ENCODE data around the gene C2CD2L.

Gene C2CD2L

GRCh38 chr11:119091178-119091577, 16.0 kb upstream of the C2CD2L start:
- Histone ChIP-seq H3K4me3 (ENCODE audit: low read length, poor library complexity, severe bottlenecking) (peak overlapping the region; percentile 82), H3F3A (ENCODE audit: low read depth) (peaks cover 26% of the 10 kb centered on the region), H3K4me2 (ENCODE audit: low read depth, low read length, poor library complexity, severe bottlenecking) (peak overlapping the region; percentile 95), H3K4me1 (ENCODE audit: insufficient read depth, low read length, poor library complexity, severe bottlenecking) (peaks cover 64% of the 10 kb centered on the region), H3K27me3 (ENCODE audit: insufficient read depth, low read length, poor library complexity, severe bottlenecking) (peaks cover 15% of the 10 kb centered on the region), H3K36me3 (ENCODE audit: insufficient read depth, low read length) (peaks cover 22% of the 10 kb centered on the region), H3K9ac (ENCODE audit: low read depth, low read length, poor library complexity, severe bottlenecking) (peak overlapping the region; percentile 100), H2AFZ (ENCODE audit: low read length) (no peak overlapping the region), H4K20me1 (ENCODE audit: insufficient read depth, low read length, poor library complexity, severe bottlenecking) (peaks cover 35% of the 10 kb centered on the region), H3K9me3 (ENCODE audit: insufficient read depth, low read depth, low read length) (no peaks in the 10 kb centered on the region), H3K79me2 (ENCODE audit: insufficient read depth, low read length) (peaks cover 81% of the 10 kb centered on the region), H3K9me2 (replicated peaks; ENCODE audit: low read depth, low read length) (no peaks in the 10 kb centered on the region)
- no peak for TF ChIP-seq EZH2phosphoT487 (IDR thresholded peaks at IDR 0.05; ENCODE audit: borderline replicate concordance)
- no peak for TF ChIP-seq CTCF (conservative IDR thresholded peaks at IDR 0.05; ENCODE audit: low read length)

GRCh38 chr11:119091966-119092879, 14.9 kb upstream of the C2CD2L start:
- peaks cover 83% of the 10 kb centered on the region for H3K79me2 ChIP-seq (ENCODE audit: insufficient read depth, low read length)
- H3K9ac ChIP-seq (ENCODE audit: low read depth, low read length, poor library complexity, severe bottlenecking), result peak overlapping the region; percentile 100

More at GRCh38 chr11:119091966-119092879, 14.9 kb upstream of the C2CD2L start:
- H3K4me3 ChIP-seq (ENCODE audit: low read length, poor library complexity, severe bottlenecking), result peak overlapping the region; percentile 82
- peaks cover 15% of the 10 kb centered on the region for H3K27me3 ChIP-seq (ENCODE audit: insufficient read depth, low read length, poor library complexity, severe bottlenecking)
- peaks cover 29% of the 10 kb centered on the region for H3K36me3 ChIP-seq (ENCODE audit: insufficient read depth, low read length)
- H3K9me2 ChIP-seq (replicated peaks; ENCODE audit: low read depth, low read length), result no peaks in the 10 kb centered on the region
- no peak overlapping the region for H2AFZ ChIP-seq (ENCODE audit: low read length)
- no peaks in the 10 kb centered on the region for H3K9me3 ChIP-seq (ENCODE audit: insufficient read depth, low read depth, low read length)
- H4K20me1 ChIP-seq (ENCODE audit: insufficient read depth, low read length, poor library complexity, severe bottlenecking), result peaks cover 35% of the 10 kb centered on the region
- H3K4me1 ChIP-seq (ENCODE audit: insufficient read depth, low read length, poor library complexity, severe bottlenecking), result peaks cover 57% of the 10 kb centered on the region
- TF ChIP-seq CTCF (conservative IDR thresholded peaks at IDR 0.05; ENCODE audit: low read length) (no peak), EZH2phosphoT487 (IDR thresholded peaks at IDR 0.05; ENCODE audit: borderline replicate concordance) (no peak)
- H3K4me2 ChIP-seq (ENCODE audit: low read depth, low read length, poor library complexity, severe bottlenecking), result peak overlapping the region; percentile 95
- peaks cover 21% of the 10 kb centered on the region for H3F3A ChIP-seq (ENCODE audit: low read depth)

Measured in Loucy (cell line).